Hepatocyte (in vitro differentiated cells): Measurements from ENCODE around the gene PLEKHA5.

Source experiments
- CTCF ChIP-seq: fragments of 200-600 bp; sonication (generic); IDR thresholded peaks from 2 replicates; pipeline ENCODE4 v1.5.1; 2016; ENCODE audit warnings: antibody characterized with exemption, mild to moderate bottlenecking; ENCODE audit not compliant: poor library complexity
- EZH2 ChIP-seq: fragments of 200-600 bp; sonication (generic); IDR thresholded peaks from 2 replicates; pipeline ENCODE4 v1.6.1; 2016; ENCODE audit warnings: antibody characterized with exemption, mild to moderate bottlenecking, borderline replicate concordance
- EZH2phosphoT487 ChIP-seq: fragments of 200-600 bp; sonication (generic); IDR thresholded peaks from one replicate; pipeline ENCODE4 v1.6.1; 2018; ENCODE audit warnings: antibody characterized with exemption, mild to moderate bottlenecking, low read depth, moderate library complexity; ENCODE audit not compliant: unreplicated experiment, severe bottlenecking

- TF ChIP-seq CTCF (peak; percentile 64), EZH2 (no peak), EZH2phosphoT487 (no peak)
Observed at GRCh38 chr12:19288603-19289244, 159.2 kb downstream of the PLEKHA5 start.
